Natural killer cell treated with Interleukin-12 subunit alpha and Interleukin-12 subunit beta and Interleukin-15 and Interleukin-18, amount 100 ng/mL, for 72 hours (primary cell): ENCODE data around the gene ATG10. TPM values are rescaled to one million over a fixed set of nuclear protein-coding genes. Genes with fewer than 3 reads are reported as not detected.
"Not testable (repeated sequence)": the region's sequence is repeated elsewhere in the genome, so short reads cannot be mapped to it uniquely, and the experiment has no call there.

ENCODE experiments used
- ATAC-seq, 2 donors: fragments of 150-1000 bp; cut with Tn5 transposase in 1 of 2; sonication (Bioruptor Pico), chemical (Tn5 transposase) in 1 of 2; 2 replicates each; pipeline ENCODE4 v1.10.0; 2021
- DNase-seq: peaks from one replicate; pipeline ENCODE4 v3.0.0; 2022; ENCODE audit warnings: low spot score
- H3K27ac Mint-ChIP-seq, 2 donors: 1 replicate in 1 of 2; 2 replicates in 1 of 2; pipeline ENCODE4 v1.8.0; 2022; ENCODE audit warnings: mixed read lengths in 2 of 2, mild to moderate bottlenecking in 1 of 2, moderate library complexity in 1 of 2
- H3K27me3 Mint-ChIP-seq, 2 donors: 1 replicate in 1 of 2; 2 replicates in 1 of 2; pipeline ENCODE4 v1.8.0; 2022; ENCODE audit warnings: mixed read lengths in 2 of 2
- H3K36me3 Mint-ChIP-seq: one replicate; pipeline ENCODE4 v1.8.0; 2022; ENCODE audit warnings: mixed read lengths
- H3K4me1 Mint-ChIP-seq, 2 donors: 1 replicate in 1 of 2; 2 replicates in 1 of 2; pipeline ENCODE4 v1.8.0; 2022; ENCODE audit warnings: low read depth in 2 of 2, mixed read lengths in 2 of 2, mild to moderate bottlenecking in 1 of 2
- H3K4me3 Mint-ChIP-seq: one replicate; pipeline ENCODE4 v1.8.0; 2022; ENCODE audit warnings: mixed read lengths
- H3K9me3 Mint-ChIP-seq: 2 replicates; pipeline ENCODE4 v1.8.0; 2022; ENCODE audit warnings: mixed read lengths
- total RNA-seq, 2 donors: library from RNA; stranded (reverse); gene quantifications; one replicate each; pipeline ENCODE4 v1.2.3, GENCODE V29; 2022

ATG10 gene
- total RNA-seq = 10 to 100 TPM in 1 of 2 donors, 1 to 10 TPM in 1; 9.6 to 11.1 TPM

GRCh38 chr5:81971712-81972491 is at the start of gene ATG10:
Gene ATG10 (plus strand): TSS chr5:81972023. CDS start chr5:81987571, 15,548 bp downstream.
- Mint-ChIP-seq H3K27ac (peak within 1 kb of the TSS; percentile 97 to 98), H3K9me3 (no peaks in the 10 kb centered on the region), H3K4me1 (peaks cover 9 to 12% of the 10 kb centered on the region in 2 donors), H3K4me3 (peak within 1 kb of the TSS; percentile 99), H3K36me3 (no peaks in the 10 kb centered on the region), H3K27me3 (no peaks in the 10 kb centered on the region)
- ATAC-seq = peak; percentile 98
- DNase-seq = peak; percentile 94

GRCh38 chr5:81922854-81923279 is 49.0 kb upstream of the ATG10 start:
- Mint-ChIP-seq H3K27me3 (peaks cover 22 to 34% of the 10 kb centered on the region in 2 donors), H3K4me1 (no peaks in the 10 kb centered on the region), H3K9me3 (no peaks in the 10 kb centered on the region), H3K36me3 (no peaks in the 10 kb centered on the region), H3K27ac (no peak overlapping the region), H3K4me3 (no peak overlapping the region)
- ATAC-seq = peak in 1 of 2 donors; percentile 31
- no peak for DNase-seq

GRCh38 chr5:81924442-81924841 is 47.4 kb upstream of the ATG10 start:
- ATAC-seq = no peak
- Mint-ChIP-seq H3K9me3 (no peaks in the 10 kb centered on the region), H3K36me3 (no peaks in the 10 kb centered on the region), H3K4me1 (no peaks in the 10 kb centered on the region), H3K27me3 (peaks cover 15 to 23% of the 10 kb centered on the region in 2 donors), H3K4me3 (no peak overlapping the region), H3K27ac (no peak overlapping the region)
- DNase-seq = no peak

GRCh38 chr5:81925009-81925408 is 46.8 kb upstream of the ATG10 start:
- H3K27ac Mint-ChIP-seq = no peak overlapping the region
- ATAC-seq (no peak), DNase-seq (no peak)
- H3K4me3 Mint-ChIP-seq = no peak overlapping the region
- no peaks in the 10 kb centered on the region for H3K4me1 Mint-ChIP-seq
- no peaks in the 10 kb centered on the region for H3K9me3 Mint-ChIP-seq
- peaks cover 15 to 23% of the 10 kb centered on the region in 2 donors for H3K27me3 Mint-ChIP-seq
- H3K36me3 Mint-ChIP-seq = no peaks in the 10 kb centered on the region

- Mint-ChIP-seq H3K36me3 (no peaks in the 10 kb centered on the region), H3K27me3 (peaks cover 15 to 23% of the 10 kb centered on the region in 2 donors), H3K4me3 (no peak overlapping the region), H3K27ac (no peak overlapping the region), H3K4me1 (no peaks in the 10 kb centered on the region), H3K9me3 (no peaks in the 10 kb centered on the region)
- ATAC-seq (no peak), DNase-seq (no peak)
These were observed 45.8 kb upstream of the ATG10 start for GRCh38 chr5:81925981-81926380.

GRCh38 chr5:81936066-81936465 is 35.8 kb upstream of the ATG10 start:
- DNase-seq (no peak), ATAC-seq (no peak)
- H3K4me3 Mint-ChIP-seq = no peak overlapping the region
- H3K4me1 Mint-ChIP-seq = no peaks in the 10 kb centered on the region
- no peak overlapping the region for H3K27ac Mint-ChIP-seq
- no peaks in the 10 kb centered on the region for H3K9me3 Mint-ChIP-seq
- peaks cover 0 to 2% of the 10 kb centered on the region in 2 donors for H3K27me3 Mint-ChIP-seq
- H3K36me3 Mint-ChIP-seq = no peaks in the 10 kb centered on the region

GRCh38 chr5:81936750-81937149 is 35.1 kb upstream of the ATG10 start:
- Mint-ChIP-seq H3K27ac (no peak overlapping the region), H3K4me1 (no peaks in the 10 kb centered on the region), H3K36me3 (no peaks in the 10 kb centered on the region), H3K9me3 (no peaks in the 10 kb centered on the region), H3K27me3 (peaks cover 0 to 2% of the 10 kb centered on the region in 2 donors), H3K4me3 (no peak overlapping the region)
- ATAC-seq (no peak), DNase-seq (no peak)

- H3K4me3 Mint-ChIP-seq = no peak overlapping the region
- ATAC-seq (no peak), DNase-seq (no peak)
- H3K27me3 Mint-ChIP-seq = no peaks in the 10 kb centered on the region
- no peaks in the 10 kb centered on the region for H3K4me1 Mint-ChIP-seq
- peaks cover 4% of the 10 kb centered on the region for H3K9me3 Mint-ChIP-seq
- H3K36me3 Mint-ChIP-seq = no peaks in the 10 kb centered on the region
- H3K27ac Mint-ChIP-seq = no peak overlapping the region
These were observed 29.1 kb upstream of the ATG10 start for GRCh38 chr5:81942746-81943145.

GRCh38 chr5:81948349-81948748 is 23.5 kb upstream of the ATG10 start:
- H3K9me3 Mint-ChIP-seq = no peaks in the 10 kb centered on the region
- no peak for ATAC-seq
- no peak overlapping the region for H3K27ac Mint-ChIP-seq
- DNase-seq = no peak
- no peaks in the 10 kb centered on the region for H3K27me3 Mint-ChIP-seq
- H3K4me1 Mint-ChIP-seq = no peaks in the 10 kb centered on the region
- no peak overlapping the region for H3K4me3 Mint-ChIP-seq
- no peaks in the 10 kb centered on the region for H3K36me3 Mint-ChIP-seq

- DNase-seq = no peak
- Mint-ChIP-seq H3K27ac (no peak overlapping the region), H3K4me3 (no peak overlapping the region), H3K27me3 (peaks cover 1 to 5% of the 10 kb centered on the region in 2 donors), H3K4me1 (no peaks in the 10 kb centered on the region), H3K36me3 (no peaks in the 10 kb centered on the region), H3K9me3 (no peaks in the 10 kb centered on the region)
- ATAC-seq = no peak
These were observed 22.4 kb upstream of the ATG10 start for GRCh38 chr5:81949462-81949861.

- H3K9me3 Mint-ChIP-seq = no peaks in the 10 kb centered on the region
- H3K4me1 Mint-ChIP-seq = no peaks in the 10 kb centered on the region
- peaks cover 6 to 8% of the 10 kb centered on the region in 2 donors for H3K27me3 Mint-ChIP-seq
- no peak overlapping the region for H3K4me3 Mint-ChIP-seq
- H3K36me3 Mint-ChIP-seq = no peaks in the 10 kb centered on the region
- ATAC-seq (no peak), DNase-seq (no peak)
- no peak overlapping the region for H3K27ac Mint-ChIP-seq
These were observed 20.8 kb upstream of the ATG10 start for GRCh38 chr5:81950996-81951395.

- H3K9me3 Mint-ChIP-seq, H3K4me1 Mint-ChIP-seq, H3K27ac Mint-ChIP-seq, DNase-seq, H3K27me3 Mint-ChIP-seq, H3K4me3 Mint-ChIP-seq, ATAC-seq, H3K36me3 Mint-ChIP-seq: not testable (repeated sequence)
These were observed 17.0 kb upstream of the ATG10 start for GRCh38 chr5:81954796-81955195.

- not testable (repeated sequence) for H3K27ac Mint-ChIP-seq
These were observed 13.7 kb upstream of the ATG10 start for GRCh38 chr5:81958129-81958528.

GRCh38 chr5:81961651-81962440 is 10.0 kb upstream of the ATG10 start:
- H3K36me3 Mint-ChIP-seq = no peaks in the 10 kb centered on the region
- no peak for ATAC-seq
- no peaks in the 10 kb centered on the region for H3K9me3 Mint-ChIP-seq
- peaks cover 0 to 6% of the 10 kb centered on the region in 2 donors for H3K27me3 Mint-ChIP-seq
- no peak overlapping the region for H3K27ac Mint-ChIP-seq
- no peak overlapping the region for H3K4me3 Mint-ChIP-seq
- DNase-seq = no peak
- no peaks in the 10 kb centered on the region for H3K4me1 Mint-ChIP-seq

More at GRCh38 chr5:81958129-81958528, 13.7 kb upstream of the ATG10 start:
- H3K9me3 Mint-ChIP-seq, ATAC-seq, H3K36me3 Mint-ChIP-seq, H3K4me1 Mint-ChIP-seq, DNase-seq, H3K4me3 Mint-ChIP-seq: not testable (repeated sequence)
- peaks cover 6 to 14% of the 10 kb centered on the region in 2 donors for H3K27me3 Mint-ChIP-seq
